Keratinocyte (primary cell): ENCODE measurements around the gene TENT5A. TPM values are rescaled to one million over a fixed set of nuclear protein-coding genes. Genes with fewer than 3 reads are reported as not detected.

Source experiments
- DNase-seq: peaks from one replicate; pipeline ENCODE4 v3.0.0-alpha.2; 2011; ENCODE audit warnings: low read depth, missing footprints, low spot score
- FAIRE-seq: peaks from 2 replicates; lab custom pipeline; 2011; peaks lifted over from hg19 to GRCh38; lab: Jason Lieb, UNC
- H2AFZ ChIP-seq: 2 replicates; pipeline ENCODE4 v1.6.0; 2012; ENCODE audit warnings: low read length, control low read depth, inconsistent platforms; ENCODE audit not compliant: control insufficient read depth
- H3K27ac ChIP-seq: 2 replicates; pipeline ENCODE4 v1.5.1; 2011; ENCODE audit warnings: low read length; ENCODE audit not compliant: control insufficient read depth, insufficient read depth
- H3K27me3 ChIP-seq: 3 replicates; pipeline ENCODE4 v1.6.0; 2011; ENCODE audit warnings: low read length; ENCODE audit not compliant: control insufficient read depth, insufficient read depth; ENCODE audit errors: extremely low read depth
- H3K36me3 ChIP-seq, 2 experiments: 2 replicates in 1 of 2; 3 replicates in 1 of 2; pipeline ENCODE4 v1.5.1; 2011; ENCODE audit warnings: low read length in 2 of 2, mild to moderate bottlenecking in 1 of 2; ENCODE audit not compliant: control insufficient read depth in 2 of 2, insufficient read depth in 2 of 2; ENCODE audit errors: extremely low read depth in 1 of 2
- H3K4me1 ChIP-seq: 3 replicates; pipeline ENCODE4 v1.5.1; 2011; ENCODE audit warnings: low read length; ENCODE audit not compliant: control insufficient read depth, insufficient read depth; ENCODE audit errors: extremely low read depth
- H3K4me2 ChIP-seq: 3 replicates; pipeline ENCODE4 v1.6.0; 2011; ENCODE audit warnings: low read depth, low read length; ENCODE audit not compliant: control insufficient read depth, insufficient read depth; ENCODE audit errors: extremely low read depth
- H3K4me3 ChIP-seq, 3 experiments: fragments of 200-600 bp in 1 of 3; sonication (generic) in 1 of 3; 2 replicates in 2 of 3; 3 replicates in 1 of 3; pipeline ENCODE4 v1.5.1; 2011 to 2016; ENCODE audit warnings: low read length in 3 of 3, mild to moderate bottlenecking in 3 of 3, control low read depth in 2 of 3, inconsistent platforms in 1 of 3, low read depth in 1 of 3, mixed read lengths in 1 of 3, mixed run types in 1 of 3, moderate library complexity in 1 of 3; ENCODE audit not compliant: control insufficient read depth in 2 of 3, insufficient read depth in 2 of 3; ENCODE audit errors: extremely low read depth in 1 of 3
- H3K79me2 ChIP-seq: 2 replicates; pipeline ENCODE4 v1.6.0; 2012; ENCODE audit warnings: low read length; ENCODE audit not compliant: control insufficient read depth, insufficient read depth
- H3K9ac ChIP-seq: 3 replicates; pipeline ENCODE4 v1.6.0; 2011; ENCODE audit warnings: low read length; ENCODE audit not compliant: control insufficient read depth, insufficient read depth; ENCODE audit errors: extremely low read depth
- H3K9me1 ChIP-seq: 3 replicates; pipeline ENCODE4 v1.6.0; 2011; ENCODE audit warnings: low read length; ENCODE audit not compliant: control insufficient read depth, insufficient read depth; ENCODE audit errors: extremely low read depth
- H3K9me3 ChIP-seq: 2 replicates; pipeline ENCODE4 v1.5.1; 2012; ENCODE audit warnings: low read depth, low read length; ENCODE audit not compliant: control insufficient read depth
- H4K20me1 ChIP-seq: 3 replicates; pipeline ENCODE4 v1.6.0; 2011; ENCODE audit warnings: low read length; ENCODE audit not compliant: control insufficient read depth, insufficient read depth; ENCODE audit errors: extremely low read depth
- CTCF ChIP-seq, 3 experiments: IDR thresholded peaks in 1 of 3; conservative IDR thresholded peaks in 1 of 3; optimal IDR thresholded peaks in 1 of 3; 2 replicates in 2 of 3; 3 replicates in 1 of 3; pipeline versions ENCODE3 to v1.5.1; 2011; ENCODE audit warnings: low read length in 3 of 3, mild to moderate bottlenecking in 3 of 3, moderate library complexity in 2 of 3, control low read depth in 1 of 3, inconsistent platforms in 1 of 3; ENCODE audit not compliant: insufficient read depth in 2 of 3; ENCODE audit errors: extremely low read depth in 1 of 3
- EZH2 ChIP-seq: IDR thresholded peaks from one replicate; pipeline ENCODE4 v1.6.1; 2012; ENCODE audit warnings: inconsistent platforms, mild to moderate bottlenecking, low read length, moderate library complexity
- dilution Hi-C: fragments of 300-500 bp; cut with MboI; formaldehyde crosslinking; loops from one replicate; pipeline ENCODE4 v1.7.0; 2020; ENCODE audit warnings: low sequenced_read_pairs; ENCODE audit not compliant: extremely low pct_ligation_motif_present
- polyA plus RNA-seq, 5 experiments: library from polyadenylated mRNA; depleted of rRNA in 3 of 5; stranded (reverse) in 3 of 5; stranded (forward) in 1 of 5; unstranded in 1 of 5; fragments of >200 nt; gene quantifications; 1 replicate in 1 of 5; 2 replicates in 3 of 5; 3 replicates in 1 of 5; pipeline versions ENCODE4 v1.2.1 to v1.2.3, GENCODE V29; 2011 to 2012; ENCODE audit warnings: missing spikeins in 2 of 5, low read depth in 1 of 5, low replicate concordance in 1 of 5

TENT5A gene
- polyA plus RNA-seq, 1 donor (not counting 4 experiments of a cell fraction or from before 2014, with no cell fraction given) = 1.6 TPM

GRCh38 chr6:81758221-81758620 lies 5.7 kb upstream of the TENT5A start:
- H3K4me2 ChIP-seq = no peak overlapping the region
- H4K20me1 ChIP-seq = no peaks in the 10 kb centered on the region
- TF ChIP-seq EZH2 = no peak
- H3K4me3 ChIP-seq = no peak overlapping the region
- no peaks in the 10 kb centered on the region for H3K9me1 ChIP-seq
- no peak overlapping the region for H2AFZ ChIP-seq
- H3K27me3 ChIP-seq = no peaks in the 10 kb centered on the region
- H3K4me1 ChIP-seq = peaks cover 27% of the 10 kb centered on the region
- dilution Hi-C loops = no loop called here
- H3K9me3 ChIP-seq = no peaks in the 10 kb centered on the region
- no peaks in the 10 kb centered on the region for H3K36me3 ChIP-seq
- no peak overlapping the region for H3K27ac ChIP-seq
- no peaks in the 10 kb centered on the region for H3K79me2 ChIP-seq
- H3K9ac ChIP-seq = no peak overlapping the region
- FAIRE-seq (no peak), DNase-seq (no peak)

- TF ChIP-seq EZH2 (no peak), CTCF (optimal IDR thresholded peaks at IDR 0.05 in 1 of 3, IDR thresholded peaks at IDR 0.05 in 1 of 3, conservative IDR thresholded peaks at IDR 0.05 in 1 of 3; ENCODE audit: extremely low read depth in 1 of 3, insufficient read depth in 2 of 3, low read length in 3 of 3) (no peak)
- dilution Hi-C loops = no loop called here
- Histone ChIP-seq H3K27me3 (no peaks in the 10 kb centered on the region), H3K9me3 (no peaks in the 10 kb centered on the region), H2AFZ (no peak overlapping the region), H3K79me2 (no peaks in the 10 kb centered on the region), H3K4me3 (no peak overlapping the region), H3K9me1 (no peaks in the 10 kb centered on the region), H3K9ac (no peak overlapping the region), H3K36me3 (no peaks in the 10 kb centered on the region), H3K4me1 (peaks cover 27% of the 10 kb centered on the region), H4K20me1 (no peaks in the 10 kb centered on the region), H3K27ac (no peak overlapping the region), H3K4me2 (no peak overlapping the region)
- FAIRE-seq (no peak), DNase-seq (no peak)
These were observed 4.2 kb upstream of the TENT5A start for GRCh38 chr6:81756690-81757089.

- Histone ChIP-seq H4K20me1 (no peaks in the 10 kb centered on the region), H3K4me3 (no peak overlapping the region), H3K4me1 (peaks cover 24% of the 10 kb centered on the region), H3K4me2 (no peak overlapping the region), H3K9me3 (no peaks in the 10 kb centered on the region), H3K79me2 (no peaks in the 10 kb centered on the region), H3K9me1 (no peaks in the 10 kb centered on the region), H3K36me3 (no peaks in the 10 kb centered on the region), H3K27ac (no peak overlapping the region), H3K9ac (no peak overlapping the region), H3K27me3 (no peaks in the 10 kb centered on the region), H2AFZ (no peak overlapping the region)
- dilution Hi-C loops = no loop called here
- DNase-seq (no peak), FAIRE-seq (no peak)
- TF ChIP-seq EZH2 (no peak), CTCF (optimal IDR thresholded peaks at IDR 0.05 in 1 of 3, IDR thresholded peaks at IDR 0.05 in 1 of 3, conservative IDR thresholded peaks at IDR 0.05 in 1 of 3; ENCODE audit: extremely low read depth in 1 of 3, insufficient read depth in 2 of 3, low read length in 3 of 3) (no peak)
These were observed 3.1 kb upstream of the TENT5A start for GRCh38 chr6:81755551-81755950.
